ENCODE measurements around the gene IL32.
A peak's percentile ranks its signal among the peaks of the same experiment; 100 is the strongest.
"Not testable (repeated sequence)": the region's sequence is repeated elsewhere in the genome, so short reads cannot be mapped to it uniquely, and the experiment has no call there.

The IL32 gene

GRCh38 chr16:3081957-3082356 lies 16.5 kb downstream of the IL32 start:
- not testable (repeated sequence) for H3K9me3 ChIP-seq (ENCODE audit: control insufficient read depth in 1 of 2, low read length in 2 of 2); H3K9ac ChIP-seq (ENCODE audit: low read depth in 1 of 2, low read length in 2 of 2); H3K27me3 ChIP-seq (ENCODE audit: control insufficient read depth in 1 of 2, insufficient read depth in 2 of 2, low read length in 2 of 2); H3K4me1 ChIP-seq (ENCODE audit: control insufficient read depth in 1 of 2, insufficient read depth in 2 of 2, low read length in 2 of 2); H3K36me3 ChIP-seq (ENCODE audit: control insufficient read depth in 1 of 2, insufficient read depth in 2 of 2, low read length in 2 of 2); H3K4me3 ChIP-seq (ENCODE audit: low read depth in 1 of 2, low read length in 2 of 2); H3K27ac ChIP-seq (ENCODE audit: low read depth, low read length)

- H3K9ac ChIP-seq (ENCODE audit: low read depth in 1 of 2, low read length in 2 of 2); H3K27me3 ChIP-seq (ENCODE audit: control insufficient read depth in 1 of 2, insufficient read depth in 2 of 2, low read length in 2 of 2); H3K4me3 ChIP-seq (ENCODE audit: low read depth in 1 of 2, low read length in 2 of 2); H3K9me3 ChIP-seq (ENCODE audit: control insufficient read depth in 1 of 2, low read length in 2 of 2); H3K27ac ChIP-seq (ENCODE audit: low read depth, low read length); H3K36me3 ChIP-seq (ENCODE audit: control insufficient read depth in 1 of 2, insufficient read depth in 2 of 2, low read length in 2 of 2): not testable (repeated sequence)
- H3K4me1 ChIP-seq (ENCODE audit: control insufficient read depth in 1 of 2, insufficient read depth in 2 of 2, low read length in 2 of 2) = peaks cover 13 to 17% of the 10 kb centered on the region in 2 donors
These were observed 18.0 kb downstream of the IL32 start for GRCh38 chr16:3083408-3083807.

- Histone ChIP-seq H3K36me3 (ENCODE audit: control insufficient read depth in 1 of 2, insufficient read depth in 2 of 2, low read length in 2 of 2) (no peaks in the 10 kb centered on the region), H3K27ac (ENCODE audit: low read depth, low read length) (no peak overlapping the region), H3K4me1 (ENCODE audit: control insufficient read depth in 1 of 2, insufficient read depth in 2 of 2, low read length in 2 of 2) (peaks cover 13 to 17% of the 10 kb centered on the region in 2 donors), H3K9me3 (ENCODE audit: control insufficient read depth in 1 of 2, low read length in 2 of 2) (no peaks in the 10 kb centered on the region), H3K4me3 (ENCODE audit: low read depth in 1 of 2, low read length in 2 of 2) (no peak overlapping the region), H3K9ac (ENCODE audit: low read depth in 1 of 2, low read length in 2 of 2) (no peak overlapping the region), H3K27me3 (ENCODE audit: control insufficient read depth in 1 of 2, insufficient read depth in 2 of 2, low read length in 2 of 2) (no peaks in the 10 kb centered on the region)
These were observed 19.1 kb downstream of the IL32 start for GRCh38 chr16:3084491-3084890.

GRCh38 chr16:3084969-3085670 lies 19.7 kb downstream of the IL32 start:
- Histone ChIP-seq H3K27me3 (ENCODE audit: control insufficient read depth in 1 of 2, insufficient read depth in 2 of 2, low read length in 2 of 2) (no peaks in the 10 kb centered on the region), H3K27ac (ENCODE audit: low read depth, low read length) (no peak overlapping the region), H3K4me1 (ENCODE audit: control insufficient read depth in 1 of 2, insufficient read depth in 2 of 2, low read length in 2 of 2) (peaks cover 13 to 17% of the 10 kb centered on the region in 2 donors), H3K9ac (ENCODE audit: low read depth in 1 of 2, low read length in 2 of 2) (no peak overlapping the region), H3K36me3 (ENCODE audit: control insufficient read depth in 1 of 2, insufficient read depth in 2 of 2, low read length in 2 of 2) (no peaks in the 10 kb centered on the region), H3K9me3 (ENCODE audit: control insufficient read depth in 1 of 2, low read length in 2 of 2) (no peaks in the 10 kb centered on the region), H3K4me3 (ENCODE audit: low read depth in 1 of 2, low read length in 2 of 2) (no peak overlapping the region)

- Histone ChIP-seq H3K27ac (ENCODE audit: low read depth, low read length) (no peak overlapping the region), H3K9ac (ENCODE audit: low read depth in 1 of 2, low read length in 2 of 2) (peak overlapping the region in 1 of 2 donors; percentile 45), H3K4me3 (ENCODE audit: low read depth in 1 of 2, low read length in 2 of 2) (peak overlapping the region; percentile 50 to 57), H3K36me3 (ENCODE audit: control insufficient read depth in 1 of 2, insufficient read depth in 2 of 2, low read length in 2 of 2) (no peaks in the 10 kb centered on the region), H3K9me3 (ENCODE audit: control insufficient read depth in 1 of 2, low read length in 2 of 2) (no peaks in the 10 kb centered on the region), H3K4me1 (ENCODE audit: control insufficient read depth in 1 of 2, insufficient read depth in 2 of 2, low read length in 2 of 2) (peaks cover 13 to 17% of the 10 kb centered on the region in 2 donors), H3K27me3 (ENCODE audit: control insufficient read depth in 1 of 2, insufficient read depth in 2 of 2, low read length in 2 of 2) (no peaks in the 10 kb centered on the region)
These were observed 20.6 kb downstream of the IL32 start for GRCh38 chr16:3085868-3086595.

GRCh38 chr16:3086596-3087242 lies 21.3 kb downstream of the IL32 start:
- Histone ChIP-seq H3K27ac (ENCODE audit: low read depth, low read length) (no peak overlapping the region), H3K36me3 (ENCODE audit: control insufficient read depth in 1 of 2, insufficient read depth in 2 of 2, low read length in 2 of 2) (no peaks in the 10 kb centered on the region), H3K4me1 (ENCODE audit: control insufficient read depth in 1 of 2, insufficient read depth in 2 of 2, low read length in 2 of 2) (peaks cover 13 to 17% of the 10 kb centered on the region in 2 donors), H3K9me3 (ENCODE audit: control insufficient read depth in 1 of 2, low read length in 2 of 2) (no peaks in the 10 kb centered on the region), H3K9ac (ENCODE audit: low read depth in 1 of 2, low read length in 2 of 2) (peak overlapping the region; percentile 38 to 45), H3K27me3 (ENCODE audit: control insufficient read depth in 1 of 2, insufficient read depth in 2 of 2, low read length in 2 of 2) (no peaks in the 10 kb centered on the region), H3K4me3 (ENCODE audit: low read depth in 1 of 2, low read length in 2 of 2) (peak overlapping the region; percentile 50 to 57)

DNA sequence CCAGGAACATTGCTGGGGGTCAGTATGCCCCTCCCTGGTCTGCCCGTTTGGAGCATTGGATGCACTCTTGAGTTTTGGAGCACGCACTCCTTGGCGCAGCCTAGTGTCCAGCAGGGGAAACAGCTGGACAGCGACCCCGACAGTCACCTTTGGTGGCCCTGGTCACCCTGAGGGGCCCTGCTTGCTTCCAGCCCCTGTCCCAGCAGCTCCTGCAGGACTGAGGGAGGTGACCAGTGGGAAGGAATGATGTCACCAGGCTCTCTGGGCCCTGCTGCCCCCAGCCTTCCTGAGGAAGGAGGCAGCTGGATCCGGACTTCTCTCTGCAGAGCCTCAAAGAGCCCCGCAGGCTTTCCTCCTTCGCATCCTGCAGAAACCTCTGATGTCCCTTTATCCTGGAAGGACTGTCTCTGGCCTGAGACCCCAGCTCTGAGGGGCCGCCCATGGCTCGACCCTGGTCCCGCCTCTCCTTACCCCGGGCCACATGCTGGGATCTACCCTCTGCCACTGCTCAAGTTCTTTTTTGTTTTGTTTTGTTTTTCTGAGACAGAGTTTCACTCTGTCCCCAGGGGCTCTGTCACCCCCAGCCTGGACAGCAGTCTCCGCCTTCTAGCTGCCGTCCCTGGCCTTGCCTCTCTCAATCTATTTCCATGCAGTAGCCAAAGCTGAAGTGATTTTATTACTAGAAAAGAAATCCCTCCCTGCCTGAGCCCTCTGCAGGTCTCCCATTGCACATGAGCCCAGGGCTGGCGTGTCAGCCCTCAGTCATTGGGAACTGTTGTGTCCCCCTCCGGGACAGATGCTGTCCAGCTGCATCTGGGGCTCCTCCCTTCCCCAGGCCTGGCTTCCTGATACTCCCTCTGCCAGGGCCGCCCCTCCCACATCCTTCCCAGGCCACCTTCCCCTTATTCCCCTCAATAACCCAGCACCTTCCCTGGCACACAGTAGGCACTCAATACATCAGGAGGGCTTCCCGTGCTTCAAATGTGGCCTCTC lies 22.1 kb downstream of the IL32 start:
- Histone ChIP-seq H3K36me3 (ENCODE audit: control insufficient read depth in 1 of 2, insufficient read depth in 2 of 2, low read length in 2 of 2) (no peaks in the 10 kb centered on the region), H3K27ac (ENCODE audit: low read depth, low read length) (no peak overlapping the region), H3K9ac (ENCODE audit: low read depth in 1 of 2, low read length in 2 of 2) (peak overlapping the region in 1 of 2 donors; percentile 45), H3K4me3 (ENCODE audit: low read depth in 1 of 2, low read length in 2 of 2) (peak overlapping the region in 1 of 2 donors; percentile 57), H3K9me3 (ENCODE audit: control insufficient read depth in 1 of 2, low read length in 2 of 2) (no peaks in the 10 kb centered on the region), H3K4me1 (ENCODE audit: control insufficient read depth in 1 of 2, insufficient read depth in 2 of 2, low read length in 2 of 2) (peaks cover 13 to 17% of the 10 kb centered on the region in 2 donors), H3K27me3 (ENCODE audit: control insufficient read depth in 1 of 2, insufficient read depth in 2 of 2, low read length in 2 of 2) (no peaks in the 10 kb centered on the region)

GRCh38 chr16:3088450-3088849 lies 23.0 kb downstream of the IL32 start:
- Histone ChIP-seq H3K36me3 (ENCODE audit: control insufficient read depth in 1 of 2, insufficient read depth in 2 of 2, low read length in 2 of 2) (no peaks in the 10 kb centered on the region), H3K9me3 (ENCODE audit: control insufficient read depth in 1 of 2, low read length in 2 of 2) (no peaks in the 10 kb centered on the region), H3K9ac (ENCODE audit: low read depth in 1 of 2, low read length in 2 of 2) (no peak overlapping the region), H3K27ac (ENCODE audit: low read depth, low read length) (no peak overlapping the region), H3K4me1 (ENCODE audit: control insufficient read depth in 1 of 2, insufficient read depth in 2 of 2, low read length in 2 of 2) (peaks cover 13 to 17% of the 10 kb centered on the region in 2 donors), H3K27me3 (ENCODE audit: control insufficient read depth in 1 of 2, insufficient read depth in 2 of 2, low read length in 2 of 2) (no peaks in the 10 kb centered on the region), H3K4me3 (ENCODE audit: low read depth in 1 of 2, low read length in 2 of 2) (no peak overlapping the region)

- H3K9me3 ChIP-seq (ENCODE audit: control insufficient read depth in 1 of 2, low read length in 2 of 2) = no peaks in the 10 kb centered on the region
- peaks cover 13 to 17% of the 10 kb centered on the region in 2 donors for H3K4me1 ChIP-seq (ENCODE audit: control insufficient read depth in 1 of 2, insufficient read depth in 2 of 2, low read length in 2 of 2)
- no peaks in the 10 kb centered on the region for H3K27me3 ChIP-seq (ENCODE audit: control insufficient read depth in 1 of 2, insufficient read depth in 2 of 2, low read length in 2 of 2)
- H3K36me3 ChIP-seq (ENCODE audit: control insufficient read depth in 1 of 2, insufficient read depth in 2 of 2, low read length in 2 of 2) = no peaks in the 10 kb centered on the region
- H3K27ac ChIP-seq (ENCODE audit: low read depth, low read length) = no peak overlapping the region
- H3K9ac ChIP-seq (ENCODE audit: low read depth in 1 of 2, low read length in 2 of 2) = no peak overlapping the region
- no peak overlapping the region for H3K4me3 ChIP-seq (ENCODE audit: low read depth in 1 of 2, low read length in 2 of 2)
These were observed 23.7 kb downstream of the IL32 start for GRCh38 chr16:3088925-3089716.
